Gastrocnemius medialis (tissue), 4 donors: ENCODE results near the gene LTBP1.

Source experiments
- CTCF ChIP-seq, 5 experiments: fragments of 450-650 bp in 3 of 5; fragments of 200-600 bp in 2 of 5; sonication (generic) in 2 of 5; IDR thresholded peaks in 4 of 5; conservative IDR thresholded peaks in 1 of 5; 1 replicate in 4 of 5; 2 replicates in 1 of 5; pipeline ENCODE4 v1.5.1; 2016 to 2019; ENCODE audit warnings: antibody characterized with exemption in 5 of 5, mild to moderate bottlenecking in 3 of 5, moderate library complexity in 3 of 5
- POLR2A ChIP-seq, 2 donors: fragments of 450-650 bp; IDR thresholded peaks; one replicate each; pipeline ENCODE4 v1.6.1; 2017; ENCODE audit warnings: antibody characterized with exemption in 2 of 2, mild to moderate bottlenecking in 2 of 2, moderate library complexity in 2 of 2

- TF ChIP-seq CTCF (IDR thresholded peaks at IDR 0.05 in 4 of 5, conservative IDR thresholded peaks at IDR 0.05 in 1 of 5) (no peak), POLR2A (IDR thresholded peaks at IDR 0.05) (no peak)
Observed at GRCh38 chr2:33373986-33374385, 427.2 kb downstream of the LTBP1 start.
